Measurements from ENCODE around the gene INPP5F.

GRCh38 chr10:119679480-119679829 lies 46.4 kb upstream of the INPP5F start:
- TF ChIP-seq CTCF (conservative IDR thresholded peaks at IDR 0.05 in 1 of 2, IDR thresholded peaks at IDR 0.05 in 1 of 2; ENCODE audit: low read depth in 1 of 2, low read length in 2 of 2) = no peak
- TF ChIP-seq EZH2 (IDR thresholded peaks at IDR 0.05; ENCODE audit: low read length, missing control alignments) = no peak
